Right renal pelvis (tissue), 4 donors: Measurements from ENCODE around the gene TFDP1. TPM values are rescaled to one million over a fixed set of nuclear protein-coding genes. Genes with fewer than 3 reads are reported as not detected.

ENCODE experiments used
- polyA plus RNA-seq, 4 donors: library from polyadenylated mRNA; unstranded; fragments of 120-200 nt; gene quantifications; one replicate each; pipeline ENCODE4 v1.2.1, GENCODE V29; 2013; ENCODE audit not compliant: insufficient read length in 4 of 4

TFDP1 gene
- polyA plus RNA-seq, 4 donors, result 85.0 to 101 (median 90.7) TPM

Other genes with a start within 250 kb of the TFDP1 start
- gene GRTP1, start 220.6 kb upstream of the TFDP1 start, polyA plus RNA-seq, result 10 to 100 TPM; 11.5 to 21.7 (median 16.9) TPM
- 1 to 10 TPM; 2.6 to 4.1 (median 3.7) TPM for gene ADPRHL1, start 131.3 kb upstream of the TFDP1 start, polyA plus RNA-seq
- gene DCUN1D2, start 94.0 kb upstream of the TFDP1 start, polyA plus RNA-seq, result 10 to 100 TPM; 18.5 to 23.4 (median 22.0) TPM
- gene ATP4B, start 73.4 kb downstream of the TFDP1 start, polyA plus RNA-seq, result under 1 TPM; 0.23 to 0.90 (median 0.42) TPM
- gene GRK1, start 82.5 kb downstream of the TFDP1 start, polyA plus RNA-seq, result under 1 TPM in 2 of 4 donors, not detected in 2; 0.06 to 0.39 TPM
- 1 to 10 TPM; 6.5 to 8.5 (median 7.7) TPM for gene TMEM255B, start 174.5 kb downstream of the TFDP1 start, polyA plus RNA-seq